GM23248 (cell line): ENCODE data around the gene UPK1B.

Experiments used
- EZH2 ChIP-seq: fragments of 200-600 bp; sonication (generic); IDR thresholded peaks from 2 replicates; pipeline ENCODE4 v1.6.1; 2018; ENCODE audit warnings: antibody characterized with exemption, mild to moderate bottlenecking; ENCODE audit not compliant: insufficient read depth, poor library complexity, severe bottlenecking
- EZH2phosphoT487 ChIP-seq: fragments of 200-600 bp; sonication (generic); IDR thresholded peaks from 2 replicates; pipeline ENCODE4 v1.6.1; 2018; ENCODE audit warnings: antibody characterized with exemption, moderate library complexity, mild to moderate bottlenecking, low read depth; ENCODE audit not compliant: insufficient read depth

DNA sequence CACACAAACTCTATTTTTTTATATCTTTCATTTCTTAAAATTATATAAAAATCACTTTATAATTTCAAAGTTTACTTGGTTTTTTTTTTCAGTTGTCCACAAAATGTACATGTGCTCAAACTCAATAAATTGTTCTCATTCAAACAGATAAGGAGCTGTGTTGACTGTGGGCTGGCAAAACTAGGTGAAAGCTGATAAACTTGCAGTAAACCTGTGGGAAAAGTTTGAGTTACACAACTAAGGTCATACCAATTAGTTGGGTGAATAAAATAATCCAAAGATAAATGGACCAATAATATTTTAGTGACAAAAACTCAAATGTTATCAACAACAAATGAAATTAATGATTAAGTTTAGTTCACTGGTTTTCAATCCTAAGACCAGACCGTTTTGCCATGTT lies 12.6 kb upstream of the UPK1B start:
- TF ChIP-seq EZH2phosphoT487 (no peak), EZH2 (no peak)
